ENCODE results near the gene PTH1R. TPM values are rescaled to one million over a fixed set of nuclear protein-coding genes. Genes with fewer than 3 reads are reported as not detected.

The PTH1R gene
- total RNA-seq, 1 experiment from 2014 or later: 0.32 TPM

DNA sequence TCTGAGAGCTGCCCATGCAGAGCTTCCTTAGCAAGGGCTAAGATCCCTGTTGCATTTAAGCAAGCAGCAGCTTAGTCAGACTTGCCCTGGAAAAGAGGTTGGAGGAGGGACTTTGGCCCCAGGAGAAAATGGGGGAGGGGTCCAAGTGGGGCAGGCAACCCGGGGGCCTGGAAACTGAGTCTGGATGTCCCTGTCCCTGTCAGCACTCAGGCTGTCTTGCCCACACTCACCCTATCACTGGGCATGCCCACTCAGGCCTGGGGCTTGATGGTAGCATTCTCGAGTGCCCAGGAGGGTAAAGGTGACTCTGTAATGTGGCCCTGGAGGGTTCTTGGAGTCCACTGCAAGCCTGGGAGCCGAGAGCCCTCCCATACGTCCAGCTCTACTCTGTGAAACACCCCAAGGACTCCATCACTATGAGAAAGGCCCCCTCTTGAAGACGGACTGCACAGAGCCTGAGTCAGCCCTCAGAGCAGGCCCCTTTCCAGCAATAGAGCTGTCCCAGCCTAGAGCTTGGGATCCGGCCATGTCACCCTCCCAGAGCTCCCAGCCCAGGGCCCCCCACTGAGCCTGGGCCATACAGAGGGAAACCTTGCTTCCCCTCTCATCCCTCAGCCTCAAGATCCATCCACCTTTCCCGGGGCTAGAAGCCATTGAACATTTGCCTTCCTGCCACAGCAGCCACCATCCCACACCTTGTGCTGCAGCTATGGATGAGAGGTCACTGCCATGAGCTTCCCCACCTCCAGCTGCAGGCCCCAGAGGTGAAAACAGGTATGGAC, 27.6 kb upstream of the PTH1R start:
- no peak for DNase-seq (ENCODE audit: low read depth, low spot score)
- Histone ChIP-seq H3K36me3 (ENCODE audit: control insufficient read depth in 1 of 2, insufficient read depth in 2 of 2, low read length in 2 of 2) (no peaks in the 10 kb centered on the region), H3K4me2 (ENCODE audit: low read length) (no peak overlapping the region), H3K27ac (ENCODE audit: low read depth, low read length) (no peak overlapping the region), H3K4me1 (ENCODE audit: control insufficient read depth in 1 of 2, insufficient read depth in 2 of 2, low read length in 2 of 2) (no peaks in the 10 kb centered on the region), H2AFZ (ENCODE audit: low read depth, low read length, poor library complexity, severe bottlenecking) (no peak overlapping the region), H3K9me3 (ENCODE audit: control insufficient read depth in 1 of 2, insufficient read depth in 1 of 2, low read depth in 1 of 2, low read length in 2 of 2) (no peaks in the 10 kb centered on the region), H3K9ac (ENCODE audit: low read length) (no peak overlapping the region), H3K9me2 (ENCODE audit: insufficient read depth) (no peaks in the 10 kb centered on the region), H4K20me1 (ENCODE audit: insufficient read depth) (no peaks in the 10 kb centered on the region), H3K79me2 (ENCODE audit: insufficient read depth, low read length) (no peaks in the 10 kb centered on the region), H3K27me3 (ENCODE audit: insufficient read depth, low read length) (no peaks in the 10 kb centered on the region), H3K4me3 (replicated peaks in 1 of 2; ENCODE audit: low read depth in 1 of 2, low read length in 2 of 2) (no peak overlapping the region)
- RAD21 ChIA-PET (ENCODE audit: low non-redundant PET in 1 of 2, low total read pairs in 2 of 2, uncharacterized antibody in 2 of 2, unreplicated experiment in 2 of 2): no interaction called here
- TF ChIP-seq ATF3 (IDR thresholded peaks at IDR 0.05) (no peak), EZH2 (IDR thresholded peaks at IDR 0.05) (no peak), ZFX (IDR thresholded peaks at IDR 0.05) (no peak), TCF7L2 (IDR thresholded peaks at IDR 0.05; ENCODE audit: borderline replicate concordance, extremely low read depth, insufficient read depth, insufficient read length) (no peak), POLR2AphosphoS5 (IDR thresholded peaks at IDR 0.05; ENCODE audit: low read depth, low read length) (no peak), POLR2A (IDR thresholded peaks at IDR 0.05; ENCODE audit: borderline replicate concordance, extremely low read depth, insufficient read depth, insufficient read length) (no peak), EZH2phosphoT487 (IDR thresholded peaks at IDR 0.05; ENCODE audit: borderline replicate concordance) (no peak), SIN3A (IDR thresholded peaks at IDR 0.05; ENCODE audit: low read depth) (no peak), FOSL1 (IDR thresholded peaks at IDR 0.05; ENCODE audit: low read depth) (no peak)
- intact Hi-C loops (cut with micrococcal nuclease): no loop called here
- no TSS peak for BruUV-seq (replicated peaks)
- CTCF ChIA-PET: no interaction called here
- POLR2A ChIA-PET: no interaction called here
- ATAC-seq: no peak

DNA sequence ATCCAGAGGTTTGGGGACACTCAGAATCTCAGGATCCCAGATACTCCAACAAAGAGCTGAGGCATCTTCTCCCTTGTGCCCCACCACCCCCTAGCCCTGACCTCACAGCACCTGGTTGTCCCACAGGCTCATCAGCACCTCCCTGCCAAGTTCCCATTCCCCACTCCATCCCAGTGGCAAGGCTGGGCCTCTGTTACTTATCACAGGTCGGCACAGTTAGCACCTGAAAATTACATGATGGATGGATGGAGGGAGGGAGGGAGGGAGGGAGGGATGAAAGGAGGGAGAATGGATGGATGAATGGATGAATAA, 27.1 kb upstream of the PTH1R start:
- H3K79me2 ChIP-seq (ENCODE audit: insufficient read depth, low read length): no peaks in the 10 kb centered on the region
- no peaks in the 10 kb centered on the region for H3K9me2 ChIP-seq (ENCODE audit: insufficient read depth)
- no peak overlapping the region for H3K4me2 ChIP-seq (ENCODE audit: low read length)
- H3K9ac ChIP-seq (ENCODE audit: low read length): no peak overlapping the region
- H2AFZ ChIP-seq (ENCODE audit: low read depth, low read length, poor library complexity, severe bottlenecking): no peak overlapping the region
- no peaks in the 10 kb centered on the region for H4K20me1 ChIP-seq (ENCODE audit: insufficient read depth)
- no TSS peak for BruUV-seq (replicated peaks)
- H3K9me3 ChIP-seq (ENCODE audit: control insufficient read depth in 1 of 2, insufficient read depth in 1 of 2, low read depth in 1 of 2, low read length in 2 of 2): no peaks in the 10 kb centered on the region
- H3K36me3 ChIP-seq (ENCODE audit: control insufficient read depth in 1 of 2, insufficient read depth in 2 of 2, low read length in 2 of 2): no peaks in the 10 kb centered on the region
- no peaks in the 10 kb centered on the region for H3K27me3 ChIP-seq (ENCODE audit: insufficient read depth, low read length)
- ChIA-PET POLR2A (no interaction called here), CTCF (no interaction called here), RAD21 (ENCODE audit: low non-redundant PET in 1 of 2, low total read pairs in 2 of 2, uncharacterized antibody in 2 of 2, unreplicated experiment in 2 of 2) (no interaction called here)
- intact Hi-C loops (cut with micrococcal nuclease): no loop called here
- no peak overlapping the region for H3K4me3 ChIP-seq (replicated peaks in 1 of 2; ENCODE audit: low read depth in 1 of 2, low read length in 2 of 2)
- H3K27ac ChIP-seq (ENCODE audit: low read depth, low read length): no peak overlapping the region
- no peaks in the 10 kb centered on the region for H3K4me1 ChIP-seq (ENCODE audit: control insufficient read depth in 1 of 2, insufficient read depth in 2 of 2, low read length in 2 of 2)
- no peak for DNase-seq (ENCODE audit: low read depth, low spot score)
- ATAC-seq: no peak
- TF ChIP-seq, protein P1, sequence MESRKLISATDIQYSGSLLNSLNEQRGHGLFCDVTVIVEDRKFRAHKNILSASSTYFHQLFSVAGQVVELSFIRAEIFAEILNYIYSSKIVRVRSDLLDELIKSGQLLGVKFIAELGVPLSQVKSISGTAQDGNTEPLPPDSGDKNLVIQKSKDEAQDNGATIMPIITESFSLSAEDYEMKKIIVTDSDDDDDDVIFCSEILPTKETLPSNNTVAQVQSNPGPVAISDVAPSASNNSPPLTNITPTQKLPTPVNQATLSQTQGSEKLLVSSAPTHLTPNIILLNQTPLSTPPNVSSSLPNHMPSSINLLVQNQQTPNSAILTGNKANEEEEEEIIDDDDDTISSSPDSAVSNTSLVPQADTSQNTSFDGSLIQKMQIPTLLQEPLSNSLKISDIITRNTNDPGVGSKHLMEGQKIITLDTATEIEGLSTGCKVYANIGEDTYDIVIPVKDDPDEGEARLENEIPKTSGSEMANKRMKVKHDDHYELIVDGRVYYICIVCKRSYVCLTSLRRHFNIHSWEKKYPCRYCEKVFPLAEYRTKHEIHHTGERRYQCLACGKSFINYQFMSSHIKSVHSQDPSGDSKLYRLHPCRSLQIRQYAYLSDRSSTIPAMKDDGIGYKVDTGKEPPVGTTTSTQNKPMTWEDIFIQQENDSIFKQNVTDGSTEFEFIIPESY (IDR thresholded peaks at IDR 0.05; ENCODE audit: extremely low read depth, insufficient replicate concordance, low read length): no peak
- TF ChIP-seq, protein P2, sequence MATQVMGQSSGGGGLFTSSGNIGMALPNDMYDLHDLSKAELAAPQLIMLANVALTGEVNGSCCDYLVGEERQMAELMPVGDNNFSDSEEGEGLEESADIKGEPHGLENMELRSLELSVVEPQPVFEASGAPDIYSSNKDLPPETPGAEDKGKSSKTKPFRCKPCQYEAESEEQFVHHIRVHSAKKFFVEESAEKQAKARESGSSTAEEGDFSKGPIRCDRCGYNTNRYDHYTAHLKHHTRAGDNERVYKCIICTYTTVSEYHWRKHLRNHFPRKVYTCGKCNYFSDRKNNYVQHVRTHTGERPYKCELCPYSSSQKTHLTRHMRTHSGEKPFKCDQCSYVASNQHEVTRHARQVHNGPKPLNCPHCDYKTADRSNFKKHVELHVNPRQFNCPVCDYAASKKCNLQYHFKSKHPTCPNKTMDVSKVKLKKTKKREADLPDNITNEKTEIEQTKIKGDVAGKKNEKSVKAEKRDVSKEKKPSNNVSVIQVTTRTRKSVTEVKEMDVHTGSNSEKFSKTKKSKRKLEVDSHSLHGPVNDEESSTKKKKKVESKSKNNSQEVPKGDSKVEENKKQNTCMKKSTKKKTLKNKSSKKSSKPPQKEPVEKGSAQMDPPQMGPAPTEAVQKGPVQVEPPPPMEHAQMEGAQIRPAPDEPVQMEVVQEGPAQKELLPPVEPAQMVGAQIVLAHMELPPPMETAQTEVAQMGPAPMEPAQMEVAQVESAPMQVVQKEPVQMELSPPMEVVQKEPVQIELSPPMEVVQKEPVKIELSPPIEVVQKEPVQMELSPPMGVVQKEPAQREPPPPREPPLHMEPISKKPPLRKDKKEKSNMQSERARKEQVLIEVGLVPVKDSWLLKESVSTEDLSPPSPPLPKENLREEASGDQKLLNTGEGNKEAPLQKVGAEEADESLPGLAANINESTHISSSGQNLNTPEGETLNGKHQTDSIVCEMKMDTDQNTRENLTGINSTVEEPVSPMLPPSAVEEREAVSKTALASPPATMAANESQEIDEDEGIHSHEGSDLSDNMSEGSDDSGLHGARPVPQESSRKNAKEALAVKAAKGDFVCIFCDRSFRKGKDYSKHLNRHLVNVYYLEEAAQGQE (IDR thresholded peaks at IDR 0.05; ENCODE audit: low read depth): no peak
- TF ChIP-seq FOSL1 (IDR thresholded peaks at IDR 0.05; ENCODE audit: low read depth) (no peak), ELF1 (IDR thresholded peaks at IDR 0.05; ENCODE audit: borderline replicate concordance, low read depth) (no peak), SIN3A (IDR thresholded peaks at IDR 0.05; ENCODE audit: low read depth) (no peak), ZNF274 (IDR thresholded peaks at IDR 0.05; ENCODE audit: low read depth, low read length) (no peak), POLR2A (IDR thresholded peaks at IDR 0.05; ENCODE audit: borderline replicate concordance, extremely low read depth, insufficient read depth, insufficient read length) (no peak), SRF (IDR thresholded peaks at IDR 0.05; ENCODE audit: low read depth) (no peak), RAD21 (IDR thresholded peaks at IDR 0.05; ENCODE audit: low read depth) (no peak)

All from HCT116 (cell line).